Calu3 (cell line): ENCODE results near the gene LDLRAD4. TPM values are rescaled to one million over a fixed set of nuclear protein-coding genes. Genes with fewer than 3 reads are reported as not detected.

Source experiments
- BruUV-seq: library from RNA; stranded (reverse); fragments of 400-500 nt; replicated peaks from 2 replicates; lab custom pipeline; 2021; lab: Mats Ljungman, UMichigan
- CTCF ChIA-PET: fragments of 300-600 bp; sonication (Branson Sonifier 250); formaldehyde crosslinking; loops from one replicate; lab custom pipeline; 2022; ENCODE audit warnings: antibody characterized with exemption; lab: Charles Lee
- DNase-seq: peaks from one replicate; pipeline ENCODE4 v3.0.0; 2022
- H3K27ac Mint-ChIP-seq: one replicate; pipeline ENCODE4 v1.8.0; 2022; ENCODE audit warnings: mixed read lengths; ENCODE audit not compliant: unreplicated experiment
- H3K27me3 Mint-ChIP-seq: one replicate; pipeline ENCODE4 v1.8.0; 2022; ENCODE audit warnings: mixed read lengths; ENCODE audit not compliant: unreplicated experiment
- H3K36me3 Mint-ChIP-seq: one replicate; pipeline ENCODE4 v1.8.0; 2022; ENCODE audit warnings: mild to moderate bottlenecking, moderate library complexity, mixed read lengths; ENCODE audit not compliant: insufficient read depth, unreplicated experiment
- H3K4me1 Mint-ChIP-seq: one replicate; pipeline ENCODE4 v1.8.0; 2022; ENCODE audit warnings: mild to moderate bottlenecking, low read depth, mixed read lengths; ENCODE audit not compliant: unreplicated experiment
- H3K4me3 Mint-ChIP-seq: one replicate; pipeline ENCODE4 v1.8.0; 2022; ENCODE audit warnings: mild to moderate bottlenecking, low read depth, moderate library complexity, mixed read lengths; ENCODE audit not compliant: unreplicated experiment
- H3K9me3 Mint-ChIP-seq: one replicate; pipeline ENCODE4 v1.8.0; 2022; ENCODE audit warnings: low read depth, mixed read lengths; ENCODE audit not compliant: unreplicated experiment
- CTCF ChIP-seq: fragments of 200-600 bp; IDR thresholded peaks from one replicate; pipeline ENCODE4 v1.8.0; 2022; ENCODE audit warnings: antibody characterized with exemption; ENCODE audit not compliant: unreplicated experiment
- intact Hi-C: fragments of 100-400 bp; cut with micrococcal nuclease; formaldehyde crosslinking; loops from one replicate; pipeline ENCODE4 v1.10.0; 2022; ENCODE audit not compliant: unreplicated experiment
- total RNA-seq: library from RNA; stranded (reverse); gene quantifications from 2 replicates; pipeline ENCODE4 v1.2.3, GENCODE V29; 2022

The LDLRAD4 gene
- total RNA-seq, 1 experiment from 2014 or later = 0.50 TPM

- DNase-seq = no peak
- Mint-ChIP-seq H3K27me3 (peaks cover 30% of the 10 kb centered on the region), H3K4me1 (no peaks in the 10 kb centered on the region), H3K9me3 (no peaks in the 10 kb centered on the region), H3K27ac (no peak overlapping the region), H3K36me3 (no peaks in the 10 kb centered on the region), H3K4me3 (no peak overlapping the region)
- no peak for TF ChIP-seq CTCF
- CTCF ChIA-PET = no interaction called here
- no TSS peak for BruUV-seq
- intact Hi-C loops = no loop called here
These were observed 223.9 kb downstream of the LDLRAD4 start for GRCh38 chr18:13442451-13442850.

DNA sequence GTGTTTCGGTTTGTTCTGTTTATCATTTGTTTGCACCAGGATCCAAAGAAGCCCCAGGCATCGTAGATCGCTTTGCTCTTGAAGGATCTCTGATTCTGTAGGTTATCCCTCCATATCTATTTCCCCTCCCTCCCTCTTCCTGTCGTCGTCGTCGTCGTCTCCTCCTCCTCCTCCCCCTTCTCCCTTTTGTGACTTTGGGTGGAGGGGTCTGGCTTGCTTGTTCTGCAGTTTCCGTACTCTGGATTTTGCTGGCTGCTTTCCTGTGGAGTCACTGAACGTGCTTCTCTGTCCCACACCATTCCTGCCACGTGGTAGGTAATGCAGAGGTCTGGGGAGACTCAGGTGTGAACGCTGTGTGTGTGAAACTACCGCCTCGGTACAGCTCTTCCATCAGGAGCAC is 225.0 kb downstream of the LDLRAD4 start:
- TF ChIP-seq CTCF = no peak
- no peaks in the 10 kb centered on the region for H3K36me3 Mint-ChIP-seq
- H3K9me3 Mint-ChIP-seq = no peaks in the 10 kb centered on the region
- no TSS peak for BruUV-seq
- no peak for DNase-seq
- CTCF ChIA-PET = no interaction called here
- H3K4me3 Mint-ChIP-seq = no peak overlapping the region
- H3K27me3 Mint-ChIP-seq = peaks cover 30% of the 10 kb centered on the region
- intact Hi-C loops = no loop called here
- no peak overlapping the region for H3K27ac Mint-ChIP-seq
- no peaks in the 10 kb centered on the region for H3K4me1 Mint-ChIP-seq

DNA sequence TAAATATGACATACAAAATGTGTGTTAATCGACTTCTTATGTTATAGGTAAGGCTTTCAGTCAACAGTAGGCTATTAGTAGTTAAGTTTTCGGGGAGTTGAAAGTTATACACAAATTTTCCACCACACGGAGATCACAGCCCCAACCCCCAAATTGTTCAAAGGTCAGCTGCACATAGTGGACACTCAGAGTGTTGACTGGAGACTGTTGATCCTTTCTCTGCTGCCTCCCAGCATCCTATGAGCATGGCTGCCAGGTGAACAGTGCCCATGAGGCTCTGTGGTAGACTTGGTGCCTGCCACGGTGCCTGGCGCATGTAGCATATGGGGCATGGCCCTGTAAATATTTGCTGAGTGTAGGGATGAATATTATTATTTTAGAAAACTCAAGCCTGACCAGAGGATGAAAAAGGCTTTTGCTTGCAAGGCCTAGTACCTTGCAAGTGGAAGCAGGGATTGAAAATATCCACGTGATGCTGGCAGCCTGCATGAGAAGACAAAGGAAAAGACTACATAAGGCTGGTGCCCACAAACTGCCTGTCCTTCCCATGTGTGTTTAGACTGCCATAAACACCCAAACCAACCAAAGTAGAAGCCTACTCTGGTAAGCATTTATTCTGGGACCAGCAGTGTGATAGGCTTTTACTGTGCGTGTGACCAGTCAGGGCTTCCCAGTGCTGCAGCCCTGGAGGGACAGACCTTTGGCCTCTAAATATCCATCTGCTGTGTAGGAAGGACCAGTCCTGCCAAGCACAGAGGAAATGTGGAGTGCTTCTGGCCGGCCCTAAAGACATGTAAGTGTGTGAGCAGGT is 226.1 kb downstream of the LDLRAD4 start:
- no peak for TF ChIP-seq CTCF
- BruUV-seq = no TSS peak
- Mint-ChIP-seq H3K4me1 (no peaks in the 10 kb centered on the region), H3K4me3 (no peak overlapping the region), H3K36me3 (no peaks in the 10 kb centered on the region), H3K9me3 (no peaks in the 10 kb centered on the region), H3K27me3 (peaks cover 29% of the 10 kb centered on the region), H3K27ac (no peak overlapping the region)
- DNase-seq = no peak
- CTCF ChIA-PET = no interaction called here
- intact Hi-C loops = no loop called here

DNA sequence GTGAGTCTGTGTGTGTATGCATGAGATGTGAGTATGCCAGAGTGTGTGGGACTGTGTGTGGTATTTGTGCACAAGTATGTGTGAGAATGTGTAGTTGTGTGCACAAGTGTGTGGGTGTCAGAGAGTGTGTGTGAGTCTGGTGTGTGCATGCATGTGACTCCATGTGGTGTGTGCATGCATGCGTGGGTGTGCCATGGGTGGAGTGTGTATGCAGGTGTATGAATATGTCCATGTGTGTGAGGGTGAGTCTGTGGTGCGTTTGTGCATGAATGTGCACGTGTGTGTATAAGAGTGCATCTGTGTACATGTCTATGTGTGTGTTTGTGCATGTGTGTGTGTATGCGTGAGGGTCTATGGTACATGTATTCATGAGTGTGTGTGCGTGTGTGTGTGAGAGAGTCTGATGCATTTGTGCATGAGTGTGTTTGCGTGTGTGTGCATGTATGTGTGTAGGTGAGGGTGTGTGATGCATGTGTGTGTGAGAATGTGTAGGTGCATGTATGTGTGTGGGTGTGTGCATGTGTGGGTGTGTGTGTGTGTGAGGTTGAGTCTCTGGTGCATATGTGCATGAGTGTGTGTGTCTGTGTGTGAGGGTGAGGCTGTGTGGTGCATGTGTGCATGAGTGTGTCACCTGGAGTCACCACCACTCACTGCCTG is 226.8 kb downstream of the LDLRAD4 start:
- no peak overlapping the region for H3K4me3 Mint-ChIP-seq
- H3K9me3 Mint-ChIP-seq = no peaks in the 10 kb centered on the region
- no peak overlapping the region for H3K27ac Mint-ChIP-seq
- intact Hi-C loops = no loop called here
- no TSS peak for BruUV-seq
- H3K36me3 Mint-ChIP-seq = no peaks in the 10 kb centered on the region
- no peaks in the 10 kb centered on the region for H3K4me1 Mint-ChIP-seq
- DNase-seq = no peak
- H3K27me3 Mint-ChIP-seq = peaks cover 29% of the 10 kb centered on the region
- CTCF ChIA-PET = no interaction called here
- TF ChIP-seq CTCF = no peak
